ENCODE data around the gene FAM107B.
A peak's percentile ranks its signal among the peaks of the same experiment; 100 is the strongest.

The FAM107B gene

DNA sequence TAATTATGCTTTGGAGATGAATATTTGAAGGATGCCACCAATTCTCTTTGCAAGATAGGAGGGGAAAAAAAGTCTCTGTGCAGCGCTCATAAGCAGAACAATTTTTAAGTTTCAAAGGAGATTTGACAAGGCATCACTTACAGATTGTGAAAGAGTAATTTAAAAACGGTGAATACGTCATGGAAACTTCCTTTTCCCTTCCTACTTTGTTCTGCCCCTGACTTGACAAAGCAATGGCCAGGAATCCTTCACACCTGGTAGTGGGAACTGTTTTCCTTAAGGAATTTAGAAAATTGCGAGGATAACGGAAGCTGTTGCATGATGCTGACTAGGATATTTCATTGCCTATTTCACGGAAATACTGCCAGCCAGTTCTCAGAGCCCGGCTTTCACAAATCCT lies 16.7 kb downstream of the FAM107B start:
- Histone ChIP-seq H3K27me3 (ENCODE audit: control insufficient read depth, insufficient read depth, low read length) (no peaks in the 10 kb centered on the region), H3K4me2 (ENCODE audit: low read length) (no peak overlapping the region), H3K36me3 (ENCODE audit: control insufficient read depth, insufficient read depth, low read length) (no peaks in the 10 kb centered on the region), H3K4me1 (no peaks in the 10 kb centered on the region), H3K9ac (no peak overlapping the region), H3K79me2 (no peaks in the 10 kb centered on the region), H2AFZ (no peak overlapping the region), H3K27ac (no peak overlapping the region), H3K9me3 (ENCODE audit: control insufficient read depth, low read length) (no peaks in the 10 kb centered on the region), H3K4me3 (ENCODE audit: low read depth, low read length) (no peak overlapping the region)
- TF ChIP-seq, protein P1, sequence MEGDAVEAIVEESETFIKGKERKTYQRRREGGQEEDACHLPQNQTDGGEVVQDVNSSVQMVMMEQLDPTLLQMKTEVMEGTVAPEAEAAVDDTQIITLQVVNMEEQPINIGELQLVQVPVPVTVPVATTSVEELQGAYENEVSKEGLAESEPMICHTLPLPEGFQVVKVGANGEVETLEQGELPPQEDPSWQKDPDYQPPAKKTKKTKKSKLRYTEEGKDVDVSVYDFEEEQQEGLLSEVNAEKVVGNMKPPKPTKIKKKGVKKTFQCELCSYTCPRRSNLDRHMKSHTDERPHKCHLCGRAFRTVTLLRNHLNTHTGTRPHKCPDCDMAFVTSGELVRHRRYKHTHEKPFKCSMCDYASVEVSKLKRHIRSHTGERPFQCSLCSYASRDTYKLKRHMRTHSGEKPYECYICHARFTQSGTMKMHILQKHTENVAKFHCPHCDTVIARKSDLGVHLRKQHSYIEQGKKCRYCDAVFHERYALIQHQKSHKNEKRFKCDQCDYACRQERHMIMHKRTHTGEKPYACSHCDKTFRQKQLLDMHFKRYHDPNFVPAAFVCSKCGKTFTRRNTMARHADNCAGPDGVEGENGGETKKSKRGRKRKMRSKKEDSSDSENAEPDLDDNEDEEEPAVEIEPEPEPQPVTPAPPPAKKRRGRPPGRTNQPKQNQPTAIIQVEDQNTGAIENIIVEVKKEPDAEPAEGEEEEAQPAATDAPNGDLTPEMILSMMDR (IDR thresholded peaks at IDR 0.05): no peak

DNA sequence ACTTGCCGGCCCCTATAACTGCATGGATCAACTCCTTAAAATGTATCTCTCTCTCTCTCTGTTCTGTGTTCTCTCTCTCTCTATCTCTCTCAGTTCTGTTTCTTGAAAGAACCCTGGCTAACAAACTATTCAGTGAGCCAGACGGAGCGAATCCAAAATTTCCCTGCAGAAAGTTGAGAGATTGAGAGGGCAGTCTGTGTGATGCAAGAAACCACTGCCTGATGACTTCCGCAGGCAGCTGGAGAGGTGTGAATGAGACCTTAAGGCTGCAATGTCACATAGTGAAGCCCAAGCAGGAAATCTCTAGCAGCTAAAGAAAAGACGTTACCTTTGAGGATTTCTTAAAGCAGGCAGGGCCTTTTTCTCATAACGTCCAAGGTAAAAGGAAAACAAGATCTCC lies 17.3 kb downstream of the FAM107B start:
- Histone ChIP-seq H3K4me3 (ENCODE audit: low read depth, low read length) (no peak overlapping the region), H3K27ac (no peak overlapping the region), H3K79me2 (no peaks in the 10 kb centered on the region), H3K9ac (no peak overlapping the region), H3K4me2 (ENCODE audit: low read length) (no peak overlapping the region), H2AFZ (no peak overlapping the region), H3K27me3 (ENCODE audit: control insufficient read depth, insufficient read depth, low read length) (no peaks in the 10 kb centered on the region), H3K4me1 (no peaks in the 10 kb centered on the region), H3K9me3 (ENCODE audit: control insufficient read depth, low read length) (no peaks in the 10 kb centered on the region), H3K36me3 (ENCODE audit: control insufficient read depth, insufficient read depth, low read length) (no peaks in the 10 kb centered on the region)
- TF ChIP-seq, protein P1 (IDR thresholded peaks at IDR 0.05): no peak

DNA sequence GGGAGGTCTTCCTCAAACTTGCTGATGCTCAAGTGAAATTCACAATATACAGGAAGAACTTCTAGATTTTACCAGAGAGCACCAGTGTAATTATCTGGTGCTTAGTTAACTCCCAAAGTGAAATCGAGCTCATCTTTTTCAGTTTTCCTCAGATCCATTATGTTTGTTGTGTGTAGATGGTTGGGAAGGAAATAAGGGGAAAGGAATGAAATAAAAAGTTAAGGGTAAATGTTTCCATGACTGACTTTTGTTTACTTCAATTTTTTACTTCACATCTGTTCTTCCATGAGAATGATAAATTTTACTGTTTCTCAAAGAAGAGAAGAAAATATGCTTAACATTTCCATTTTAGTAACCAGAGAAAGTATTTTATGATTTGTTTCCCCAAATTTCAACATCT lies 21.3 kb downstream of the FAM107B start:
- Histone ChIP-seq H3K79me2 (no peaks in the 10 kb centered on the region), H2AFZ (no peak overlapping the region), H3K9me3 (ENCODE audit: control insufficient read depth, low read length) (no peaks in the 10 kb centered on the region), H3K27me3 (ENCODE audit: control insufficient read depth, insufficient read depth, low read length) (no peaks in the 10 kb centered on the region), H3K4me2 (ENCODE audit: low read length) (no peak overlapping the region), H3K9ac (no peak overlapping the region), H3K36me3 (ENCODE audit: control insufficient read depth, insufficient read depth, low read length) (no peaks in the 10 kb centered on the region), H3K27ac (no peak overlapping the region), H3K4me1 (no peaks in the 10 kb centered on the region), H3K4me3 (ENCODE audit: low read depth, low read length) (no peak overlapping the region)
- TF ChIP-seq, protein P1 (IDR thresholded peaks at IDR 0.05): no peak

DNA sequence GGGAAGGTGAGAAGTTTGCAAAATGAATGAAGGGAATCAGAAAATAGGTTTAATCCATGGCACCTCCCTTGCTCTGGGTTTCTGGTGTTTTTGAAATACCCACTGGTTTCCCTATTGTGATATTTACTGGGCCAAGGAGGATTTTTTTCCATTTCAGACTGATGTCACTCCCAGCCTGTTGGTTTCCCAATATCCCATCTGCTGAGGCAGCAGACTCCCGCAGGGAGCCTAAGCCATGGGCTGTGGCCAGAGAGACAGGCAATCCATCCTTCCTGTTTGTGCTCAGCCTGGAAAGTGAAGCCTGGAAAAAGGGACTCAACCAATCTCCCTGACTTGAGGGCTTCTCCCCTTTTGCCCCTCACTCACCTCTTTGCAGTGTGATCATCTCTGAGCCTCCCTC lies 22.8 kb downstream of the FAM107B start:
- Histone ChIP-seq H3K4me3 (ENCODE audit: low read depth, low read length) (no peak overlapping the region), H3K9ac (no peak overlapping the region)

More for the DNA sequence above, 22.8 kb downstream of the FAM107B start:
- no peaks in the 10 kb centered on the region for H3K9me3 ChIP-seq (ENCODE audit: control insufficient read depth, low read length)
- H2AFZ ChIP-seq: no peak overlapping the region
- TF ChIP-seq, protein P1 (IDR thresholded peaks at IDR 0.05): no peak
- no peaks in the 10 kb centered on the region for H3K27me3 ChIP-seq (ENCODE audit: control insufficient read depth, insufficient read depth, low read length)
- no peaks in the 10 kb centered on the region for H3K79me2 ChIP-seq
- no peaks in the 10 kb centered on the region for H3K36me3 ChIP-seq (ENCODE audit: control insufficient read depth, insufficient read depth, low read length)
- H3K4me2 ChIP-seq (ENCODE audit: low read length): no peak overlapping the region
- H3K27ac ChIP-seq: peak overlapping the region; percentile 59
- H3K4me1 ChIP-seq: no peaks in the 10 kb centered on the region

All from parathyroid adenoma (tissue), 2 donors.